Smooth muscle cell of the pulmonary artery (primary cell): Measurements from ENCODE around the gene NMNAT2. TPM values are rescaled to one million over a fixed set of nuclear protein-coding genes. Genes with fewer than 3 reads are reported as not detected.

Experiments used
- total RNA-seq: library from RNA; depleted of rRNA; stranded (reverse); fragments of >200 nt; gene quantifications from 2 replicates; pipeline ENCODE4 v1.2.3, GENCODE V29; 2014

Gene NMNAT2
- 0.33 and 2.3 TPM in 2 replicates for total RNA-seq

DNA sequence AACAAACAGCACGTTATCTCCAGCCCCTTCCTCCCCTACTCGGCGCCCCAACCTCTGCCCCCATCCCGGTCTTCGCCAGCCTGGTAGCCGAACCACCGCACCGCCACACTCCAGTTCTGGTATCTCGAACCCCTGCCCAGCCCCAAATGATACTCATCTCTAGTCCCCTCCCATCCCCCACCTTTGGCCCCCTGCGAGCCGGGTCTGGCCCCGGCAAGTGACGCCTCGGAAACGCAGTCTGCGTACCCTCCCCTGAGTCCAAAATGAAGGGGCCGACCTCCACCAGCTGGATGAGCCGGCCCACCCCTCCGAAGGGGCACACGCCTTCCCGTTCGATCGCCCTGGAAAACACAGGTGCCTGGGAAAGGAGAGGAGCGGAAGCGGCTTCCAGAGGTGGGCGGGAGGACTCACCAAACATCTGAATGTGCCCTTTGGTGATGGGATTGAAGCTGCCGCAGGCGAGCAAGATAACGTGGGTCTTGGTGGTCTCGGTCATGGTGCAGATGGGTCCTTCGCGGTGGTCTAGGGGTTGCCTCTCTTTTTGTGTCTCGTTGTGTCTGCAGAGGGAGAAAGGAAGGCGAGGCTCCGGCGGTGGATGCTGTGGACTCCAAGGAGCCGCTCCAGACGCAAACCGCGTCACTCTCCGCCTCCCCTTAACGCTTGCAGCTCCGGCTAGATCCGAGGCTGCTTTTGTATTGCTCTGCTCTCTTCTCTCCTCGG is at the start of gene NMNAT2:
NMNAT2 (minus strand) TSS at position 609 of the 720 bp plus-strand sequence; CDS start at position 496, 113 bp downstream.

Other genes starting within 250 kb of the NMNAT2 start
- gene LAMC2, start 232.1 kb downstream of the NMNAT2 start, total RNA-seq, result 3.4 and 192 TPM in 2 replicates
- gene SMG7, start 54.1 kb upstream of the NMNAT2 start, total RNA-seq, result 39.4 and 40.4 TPM in 2 replicates
- gene NCF2, start 172.1 kb upstream of the NMNAT2 start, total RNA-seq, result 0.39 and 0.89 TPM in 2 replicates
- 273 and 324 TPM in 2 replicates for gene ARPC5, start 217.4 kb upstream of the NMNAT2 start, total RNA-seq
- gene APOBEC4, start 234.9 kb upstream of the NMNAT2 start, total RNA-seq, result not detected in 2 replicates